ENCODE data around the gene IFITM5.

IFITM5 gene

DNA sequence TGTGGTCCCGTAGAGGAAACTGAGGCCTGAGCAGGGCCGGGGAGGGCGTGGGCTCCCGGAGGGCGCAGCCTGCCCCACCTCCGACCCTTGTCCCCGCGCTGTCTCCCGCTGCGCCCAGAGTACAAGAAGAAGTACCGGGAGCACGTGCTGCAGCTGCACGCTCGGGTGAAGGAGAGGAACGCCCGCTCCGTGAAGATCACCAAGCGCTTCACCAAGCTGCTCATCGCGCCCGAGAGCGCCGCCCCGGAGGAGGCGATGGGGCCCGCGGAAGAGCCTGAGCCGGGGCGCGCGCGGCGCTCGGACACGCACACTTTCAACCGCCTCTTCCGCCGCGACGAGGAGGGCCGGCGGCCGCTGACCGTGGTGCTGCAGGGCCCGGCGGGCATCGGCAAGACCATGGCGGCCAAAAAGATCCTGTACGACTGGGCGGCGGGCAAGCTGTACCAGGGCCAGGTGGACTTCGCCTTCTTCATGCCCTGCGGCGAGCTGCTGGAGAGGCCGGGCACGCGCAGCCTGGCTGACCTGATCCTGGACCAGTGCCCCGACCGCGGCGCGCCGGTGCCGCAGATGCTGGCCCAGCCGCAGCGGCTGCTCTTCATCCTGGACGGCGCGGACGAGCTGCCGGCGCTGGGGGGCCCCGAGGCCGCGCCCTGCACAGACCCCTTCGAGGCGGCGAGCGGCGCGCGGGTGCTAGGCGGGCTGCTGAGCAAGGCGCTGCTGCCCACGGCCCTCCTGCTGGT lies 19.2 kb downstream of the IFITM5 start:
- peak; percentile 81 to 92 for TF ChIP-seq REST (IDR thresholded peaks at IDR 0.05; ENCODE audit: insufficient read depth in 1 of 2, low read depth in 2 of 2, low read length in 2 of 2)
- no peak for TF ChIP-seq POLR2AphosphoS5 (IDR thresholded peaks at IDR 0.05; ENCODE audit: low read depth, low read length)

DNA sequence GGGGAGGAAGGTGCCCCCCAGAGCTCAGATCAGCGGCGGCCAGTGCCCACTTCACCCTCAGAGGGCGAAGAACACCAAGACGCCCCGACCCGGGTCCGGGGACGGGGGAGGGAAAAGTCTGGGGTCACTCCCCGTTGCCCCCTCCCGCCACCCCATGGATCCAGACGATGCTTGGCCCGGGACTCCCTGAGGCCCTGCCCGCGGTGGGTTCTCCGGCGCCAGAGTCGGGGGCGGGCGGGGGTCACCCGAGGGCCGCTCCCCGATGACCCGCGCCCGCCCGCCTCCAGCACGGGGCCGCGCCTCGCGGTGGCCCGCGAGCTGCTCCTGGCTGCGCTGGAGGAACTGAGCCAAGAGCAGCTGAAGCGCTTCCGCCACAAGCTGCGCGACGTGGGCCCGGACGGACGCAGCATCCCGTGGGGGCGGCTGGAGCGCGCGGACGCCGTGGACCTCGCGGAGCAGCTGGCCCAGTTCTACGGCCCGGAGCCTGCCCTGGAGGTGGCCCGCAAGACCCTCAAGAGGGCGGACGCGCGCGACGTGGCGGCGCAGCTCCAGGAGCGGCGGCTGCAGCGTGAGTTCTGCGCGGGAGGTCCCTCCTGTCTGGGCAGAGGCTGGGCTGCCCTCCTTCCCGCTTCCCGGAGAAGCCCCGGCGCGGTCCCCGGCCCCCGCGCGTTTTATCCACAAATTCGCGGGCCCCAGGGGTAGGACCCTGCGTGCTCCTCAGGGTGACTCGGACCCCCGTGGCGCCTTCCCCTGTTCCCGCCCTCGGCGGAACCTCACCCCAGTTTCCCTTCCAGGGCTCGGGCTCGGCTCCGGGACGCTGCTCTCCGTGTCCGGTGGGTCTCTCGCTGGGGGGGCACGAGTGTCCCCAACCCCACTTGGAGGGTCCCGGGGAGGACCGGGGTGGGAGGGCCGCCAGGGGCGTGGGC lies 20.0 kb downstream of the IFITM5 start:
- TF ChIP-seq FOXP2 (optimal IDR thresholded peaks at IDR 0.05; ENCODE audit: borderline replicate concordance, extremely low read depth, extremely low read length, insufficient read depth): no peak
- no peak for TF ChIP-seq TAF1 (IDR thresholded peaks at IDR 0.05; ENCODE audit: borderline replicate concordance, insufficient read depth, low read length)
- no peak for TF ChIP-seq SIN3A (IDR thresholded peaks at IDR 0.05; ENCODE audit: borderline replicate concordance, insufficient read depth, low read length)
- TF ChIP-seq REST (IDR thresholded peaks at IDR 0.05; ENCODE audit: insufficient read depth in 1 of 2, low read depth in 2 of 2, low read length in 2 of 2): no peak
- TF ChIP-seq POLR2AphosphoS5 (IDR thresholded peaks at IDR 0.05; ENCODE audit: low read depth, low read length): no peak

DNA sequence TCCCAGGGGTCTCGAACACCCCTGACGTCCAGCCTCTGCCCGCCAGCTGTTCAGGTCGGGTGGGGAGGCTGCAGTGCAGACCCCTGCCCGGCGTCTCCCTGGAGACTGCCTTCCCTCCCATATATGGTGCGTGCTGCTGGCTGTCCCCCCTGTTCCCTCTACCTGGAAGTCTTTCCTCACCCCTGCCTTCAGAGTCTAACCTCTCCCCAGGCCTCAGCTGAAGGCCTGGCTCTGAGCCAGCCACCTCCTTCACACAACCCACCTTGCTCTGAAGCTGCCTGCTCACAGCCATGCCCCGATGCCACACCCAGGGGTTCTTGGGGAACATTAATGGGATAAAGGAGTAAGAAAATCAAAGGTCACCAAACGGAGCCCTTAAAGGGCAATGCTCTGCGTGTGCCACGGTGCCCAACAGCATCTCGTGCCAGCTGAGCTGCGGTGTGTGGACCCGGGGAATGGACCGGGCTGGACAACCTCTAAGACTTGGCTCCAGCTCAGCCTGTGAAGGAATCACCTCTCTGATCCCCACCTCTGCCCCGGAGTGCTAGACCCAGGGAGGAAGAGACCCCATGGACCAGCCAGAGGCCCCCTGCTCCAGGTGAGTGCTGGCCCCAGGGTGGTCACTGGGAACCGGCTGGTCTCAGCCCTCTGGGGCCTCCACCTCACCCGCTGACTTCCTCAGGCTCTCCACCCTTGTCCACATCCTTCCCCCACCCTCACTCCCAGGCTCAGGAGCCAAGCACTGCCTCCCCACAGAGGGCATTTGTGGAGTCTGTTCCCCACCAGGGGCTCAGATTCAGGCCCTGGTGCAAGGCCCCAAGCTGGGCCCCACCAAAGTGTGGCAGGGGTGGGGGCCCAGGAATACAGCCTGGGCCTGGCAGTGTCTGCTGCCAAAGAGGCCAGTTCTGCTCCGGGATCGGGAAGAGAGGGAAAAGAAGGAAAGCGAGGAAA lies 21.1 kb downstream of the IFITM5 start, which contains the start of gene NLRP6:
Gene NLRP6, plus strand, starts transcription at position 407 of the 951 bp plus-strand sequence. Its CDS starts 163 bp downstream, at position 570.
- no peak for TF ChIP-seq SIN3A (IDR thresholded peaks at IDR 0.05; ENCODE audit: borderline replicate concordance, insufficient read depth, low read length)
- TF ChIP-seq FOXP2 (optimal IDR thresholded peaks at IDR 0.05; ENCODE audit: borderline replicate concordance, extremely low read depth, extremely low read length, insufficient read depth): no peak
- TF ChIP-seq REST (IDR thresholded peaks at IDR 0.05; ENCODE audit: insufficient read depth in 1 of 2, low read depth in 2 of 2, low read length in 2 of 2): no peak
- no peak for TF ChIP-seq TAF1 (IDR thresholded peaks at IDR 0.05; ENCODE audit: borderline replicate concordance, insufficient read depth, low read length)
- no peak for TF ChIP-seq POLR2AphosphoS5 (IDR thresholded peaks at IDR 0.05; ENCODE audit: low read depth, low read length)

DNA sequence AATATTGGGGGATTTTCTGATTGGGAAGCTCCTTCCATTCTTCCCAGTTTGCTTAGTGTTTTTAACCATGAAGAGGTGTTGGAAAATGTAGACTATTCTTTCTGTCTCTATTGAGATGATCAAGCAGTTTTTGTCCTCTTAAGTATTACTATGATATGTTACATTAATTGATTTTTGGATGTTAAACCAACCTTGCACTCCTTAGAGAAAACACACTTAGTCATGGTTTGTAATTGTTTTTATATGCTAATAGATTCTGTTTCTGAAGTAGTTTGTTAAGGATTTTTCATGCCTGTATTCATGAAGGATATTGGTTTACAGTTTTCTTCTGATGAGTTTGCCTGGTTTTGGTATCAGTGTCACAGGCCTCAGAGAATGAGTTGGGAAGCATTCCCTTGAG lies 23.1 kb downstream of the IFITM5 start:
- TF ChIP-seq FOXP2 (optimal IDR thresholded peaks at IDR 0.05; ENCODE audit: borderline replicate concordance, extremely low read depth, extremely low read length, insufficient read depth) (no peak), SIN3A (IDR thresholded peaks at IDR 0.05; ENCODE audit: borderline replicate concordance, insufficient read depth, low read length) (no peak), POLR2AphosphoS5 (IDR thresholded peaks at IDR 0.05; ENCODE audit: low read depth, low read length) (no peak), REST (IDR thresholded peaks at IDR 0.05; ENCODE audit: insufficient read depth in 1 of 2, low read depth in 2 of 2, low read length in 2 of 2) (no peak), TAF1 (IDR thresholded peaks at IDR 0.05; ENCODE audit: borderline replicate concordance, insufficient read depth, low read length) (no peak)

Data from PFSK-1 (cell line).